Left lung (tissue), 8 donors: ENCODE results near the gene BBC3. TPM values are rescaled to one million over a fixed set of nuclear protein-coding genes. Genes with fewer than 3 reads are reported as not detected.

Source experiments
- microRNA-seq, 2 donors: library from miRNA; unstranded; fragments of <30 nt; microRNA quantifications; one replicate each; pipeline ENCODE4, GENCODE V29; 2019
- polyA plus RNA-seq, 6 donors: library from polyadenylated mRNA; unstranded; fragments of 120-200 nt; gene quantifications; one replicate each; pipeline ENCODE4 v1.2.1, GENCODE V29; 2013; ENCODE audit not compliant: insufficient read length in 6 of 6
- total RNA-seq, 2 donors: library from RNA; stranded (reverse); fragmentation: NEBNext Ultra II Directional; extraction: Animal tissue kit (Norgen Biotek cat#: 25700); gene quantifications; one replicate each; pipeline ENCODE4 v1.2.1, GENCODE V29; 2021
- donor health status: DM: no; HTN: yes; CAD: no.
- donor health status: DM: no; HTN: no; CAD: no.

The BBC3 gene
- total and polyA plus RNA-seq, 8 donors = 1.6 to 13.8 (median 2.7) TPM

Small RNA genes lying within 50 kb of the gene (microRNA-seq; reads per million reads assigned to microRNA genes)
- gene MIR3190 (0 reads per million in 2 donors), gene MIR3191 (0 reads per million in 2 donors)

Other genes with a start within 250 kb of the BBC3 start
- gene NPAS1, start 211.4 kb downstream of the BBC3 start, total RNA-seq = under 1 TPM; 0.50 to 0.70 TPM
- 1 to 10 TPM in 5 of 6 donors, under 1 TPM in 1; 0.83 to 2.0 (median 1.4) TPM for gene NPAS1, start 211.4 kb downstream of the BBC3 start, polyA plus RNA-seq
- 10 to 100 TPM; 31.6 to 33.5 TPM for gene TMEM160, start 182.6 kb downstream of the BBC3 start, total RNA-seq
- gene TMEM160, start 182.6 kb downstream of the BBC3 start, polyA plus RNA-seq = 10 to 100 TPM in 4 of 6 donors, 1 to 10 TPM in 2; 7.2 to 13.3 (median 10.7) TPM
- 10 to 100 TPM; 37.9 to 39.2 TPM for gene ZC3H4, start 117.4 kb downstream of the BBC3 start, total RNA-seq
- gene ZC3H4, start 117.4 kb downstream of the BBC3 start, polyA plus RNA-seq = 10 to 100 TPM; 36.6 to 48.2 (median 39.8) TPM
- gene SAE1, start 100.4 kb downstream of the BBC3 start, total RNA-seq = 10 to 100 TPM; 67.7 to 73.8 TPM
- gene SAE1, start 100.4 kb downstream of the BBC3 start, polyA plus RNA-seq = 100 to 1,000 TPM in 3 of 6 donors, 10 to 100 TPM in 3; 88.2 to 125 (median 98.4) TPM
- 10 to 100 TPM; 28.2 to 28.9 TPM for gene CCDC9, start 25.3 kb upstream of the BBC3 start, total RNA-seq
- gene CCDC9, start 25.3 kb upstream of the BBC3 start, polyA plus RNA-seq = 10 to 100 TPM; 24.7 to 35.8 (median 28.5) TPM
- gene INAFM1, start 43.7 kb upstream of the BBC3 start, total RNA-seq = 10 to 100 TPM; 22.1 to 22.2 TPM
- gene INAFM1, start 43.7 kb upstream of the BBC3 start, polyA plus RNA-seq = 10 to 100 TPM in 5 of 6 donors, 1 to 10 TPM in 1; 8.7 to 15.7 (median 11.5) TPM
- 100 to 1,000 TPM in 1 of 2 donors, 10 to 100 TPM in 1; 28.3 to 110 TPM for gene C5AR1, start 78.7 kb upstream of the BBC3 start, total RNA-seq
- 1 to 10 TPM; 2.0 to 4.7 (median 2.5) TPM for gene C5AR1, start 78.7 kb upstream of the BBC3 start, polyA plus RNA-seq
- 10 to 100 TPM in 1 of 2 donors, 1 to 10 TPM in 1; 3.4 to 11.2 TPM for gene C5AR2, start 101.0 kb upstream of the BBC3 start, total RNA-seq
- under 1 TPM; 0.48 to 0.85 (median 0.75) TPM for gene C5AR2, start 101.0 kb upstream of the BBC3 start, polyA plus RNA-seq
- gene DHX34, start 118.1 kb upstream of the BBC3 start, total RNA-seq = 10 to 100 TPM in 1 of 2 donors, 1 to 10 TPM in 1; 9.4 to 18.2 TPM
- 10 to 100 TPM; 12.1 to 17.8 (median 14.9) TPM for gene DHX34, start 118.1 kb upstream of the BBC3 start, polyA plus RNA-seq
- gene MEIS3, start 188.3 kb upstream of the BBC3 start, total RNA-seq = 10 to 100 TPM in 1 of 2 donors, 1 to 10 TPM in 1; 6.7 to 11.8 TPM
- 10 to 100 TPM; 23.7 to 30.2 (median 24.4) TPM for gene MEIS3, start 188.3 kb upstream of the BBC3 start, polyA plus RNA-seq
- under 1 TPM in 1 of 2 donors, not detected in 1; 0.06 TPM for gene SLC8A2, start 240.7 kb upstream of the BBC3 start, total RNA-seq
- gene SLC8A2, start 240.7 kb upstream of the BBC3 start, polyA plus RNA-seq = under 1 TPM; 0.10 to 0.34 (median 0.21) TPM